Activated naive CD4-positive, alpha-beta T cell (primary cell): Measurements from ENCODE around the gene IRF2BP1.
"Not testable (repeated sequence)": the region's sequence is repeated elsewhere in the genome, so short reads cannot be mapped to it uniquely, and the experiment has no call there.

Experiments used
- DNase-seq, 4 experiments: peaks; one replicate each; lab custom pipeline; 2025; lab: John Stamatoyannopoulos, UW

The IRF2BP1 gene

GRCh38 chr19:45881082-45881908, 4.6 kb downstream of the IRF2BP1 start:
- DNase-seq: no peak

GRCh38 chr19:45879971-45880370, 6.0 kb downstream of the IRF2BP1 start:
- no peak for DNase-seq

DNA sequence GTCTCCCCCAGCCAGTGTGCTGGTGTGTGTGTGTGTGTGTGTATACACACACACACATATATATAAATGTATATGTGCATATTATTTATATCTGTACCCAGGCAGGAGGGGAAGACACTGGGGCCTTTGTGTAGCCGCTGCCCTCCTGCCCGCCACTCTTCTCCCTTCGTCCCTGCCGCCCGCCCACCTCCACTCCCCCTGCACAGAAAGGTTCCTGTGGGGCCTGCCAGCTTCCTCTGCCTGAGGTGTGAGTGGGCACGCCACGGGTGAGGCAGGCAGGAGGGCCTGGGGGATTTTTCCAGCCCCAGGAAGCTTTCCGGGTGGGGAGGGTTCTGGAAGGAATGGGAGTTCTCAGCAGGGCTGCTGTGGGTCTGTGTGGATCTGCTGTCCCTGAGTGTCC, 6.9 kb downstream of the IRF2BP1 start:
- DNase-seq: no peak

- no peak for DNase-seq
Observed at GRCh38 chr19:45878043-45878794, 7.7 kb downstream of the IRF2BP1 start.

DNA sequence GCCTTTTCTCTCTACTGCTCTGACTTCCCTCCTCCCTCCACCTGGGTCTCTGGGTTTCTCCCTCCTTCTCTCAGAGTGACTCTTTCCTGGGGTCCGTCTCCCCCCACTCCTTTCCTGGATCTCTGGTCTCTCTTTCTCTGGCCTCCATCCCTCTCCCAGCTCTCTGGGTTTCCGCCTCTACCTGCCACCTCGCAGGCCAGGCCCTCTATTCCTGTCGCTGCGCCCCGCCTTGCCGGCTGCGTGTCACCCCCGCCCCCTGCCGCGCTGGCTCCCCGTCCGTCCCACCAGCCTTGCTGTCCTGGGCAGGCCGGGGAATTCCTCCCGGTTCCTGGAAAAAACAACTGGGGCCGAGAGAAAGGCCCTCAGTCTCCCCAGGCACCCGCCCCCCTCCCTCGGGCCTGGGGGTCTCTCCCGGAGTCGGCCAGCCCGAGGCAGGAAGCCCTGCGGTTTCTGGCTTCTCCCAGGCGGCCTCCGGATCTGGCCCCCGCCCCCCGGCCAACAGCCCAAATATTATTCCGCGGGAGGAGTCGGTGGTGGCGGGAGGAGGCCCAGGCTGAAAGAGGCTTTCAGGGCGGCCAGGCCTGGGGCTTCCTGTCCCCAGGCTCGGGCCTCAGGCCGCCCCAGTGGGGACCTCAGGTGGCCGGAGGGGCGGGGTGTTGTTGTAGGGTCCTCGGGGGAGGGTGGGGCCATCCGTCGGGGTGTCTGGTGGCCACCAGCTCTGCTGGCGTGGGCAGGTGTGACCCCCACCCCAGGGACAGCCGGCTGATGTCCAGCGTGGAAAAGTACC, 9.3 kb downstream of the IRF2BP1 start:
- peak in 1 of 4 experiments; percentile 21 for DNase-seq

- DNase-seq: no peak
Observed at GRCh38 chr19:45876161-45876410, 9.9 kb downstream of the IRF2BP1 start.

GRCh38 chr19:45874620-45874966, 11.3 kb downstream of the IRF2BP1 start:
- DNase-seq: no peak

GRCh38 chr19:45873219-45873772, 12.6 kb downstream of the IRF2BP1 start:
- DNase-seq: no peak

DNA sequence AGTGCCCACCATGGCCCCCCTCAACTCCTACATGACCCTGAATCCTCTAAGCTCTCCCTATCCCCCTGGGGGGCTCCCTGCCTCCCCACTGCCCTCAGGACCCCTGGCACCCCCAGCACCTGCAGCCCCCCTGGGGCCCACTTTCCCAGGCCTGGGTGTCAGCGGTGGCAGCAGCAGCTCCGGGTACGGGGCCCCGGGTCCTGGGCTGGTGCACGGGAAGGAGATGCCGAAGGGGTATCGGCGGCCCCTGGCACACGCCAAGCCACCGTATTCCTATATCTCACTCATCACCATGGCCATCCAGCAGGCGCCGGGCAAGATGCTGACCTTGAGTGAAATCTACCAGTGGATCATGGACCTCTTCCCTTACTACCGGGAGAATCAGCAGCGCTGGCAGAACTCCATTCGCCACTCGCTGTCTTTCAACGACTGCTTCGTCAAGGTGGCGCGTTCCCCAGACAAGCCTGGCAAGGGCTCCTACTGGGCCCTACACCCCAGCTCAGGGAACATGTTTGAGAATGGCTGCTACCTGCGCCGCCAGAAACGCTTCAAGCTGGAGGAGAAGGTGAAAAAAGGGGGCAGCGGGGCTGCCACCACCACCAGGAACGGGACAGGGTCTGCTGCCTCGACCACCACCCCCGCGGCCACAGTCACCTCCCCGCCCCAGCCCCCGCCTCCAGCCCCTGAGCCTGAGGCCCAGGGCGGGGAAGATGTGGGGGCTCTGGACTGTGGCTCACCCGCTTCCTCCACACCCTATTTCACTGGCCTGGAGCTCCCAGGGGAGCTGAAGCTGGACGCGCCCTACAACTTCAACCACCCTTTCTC, 13.6 kb downstream of the IRF2BP1 start:
- DNase-seq: no peak

DNA sequence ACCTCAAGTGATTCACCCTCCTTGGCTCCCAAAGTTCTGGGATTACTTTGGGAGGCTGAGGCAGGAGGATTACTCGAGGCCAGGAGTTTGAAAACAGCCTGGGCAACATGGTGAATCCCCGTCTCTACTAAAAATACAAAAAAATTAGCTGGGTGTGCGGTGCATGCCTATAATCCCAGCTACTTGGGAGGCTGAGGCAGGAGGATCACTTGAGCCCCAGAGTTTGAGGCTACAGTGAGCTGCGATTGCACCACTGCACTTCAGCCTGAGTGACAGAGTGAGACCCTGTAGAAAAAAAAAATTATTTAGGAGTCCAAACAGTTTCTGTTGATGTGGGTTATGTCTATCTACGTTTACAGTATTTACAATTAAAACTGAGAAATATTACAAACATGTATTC, 15.1 kb downstream of the IRF2BP1 start:
- no peak for DNase-seq

- DNase-seq: not testable (repeated sequence)
Observed at GRCh38 chr19:45867241-45867640, 18.7 kb downstream of the IRF2BP1 start.

DNA sequence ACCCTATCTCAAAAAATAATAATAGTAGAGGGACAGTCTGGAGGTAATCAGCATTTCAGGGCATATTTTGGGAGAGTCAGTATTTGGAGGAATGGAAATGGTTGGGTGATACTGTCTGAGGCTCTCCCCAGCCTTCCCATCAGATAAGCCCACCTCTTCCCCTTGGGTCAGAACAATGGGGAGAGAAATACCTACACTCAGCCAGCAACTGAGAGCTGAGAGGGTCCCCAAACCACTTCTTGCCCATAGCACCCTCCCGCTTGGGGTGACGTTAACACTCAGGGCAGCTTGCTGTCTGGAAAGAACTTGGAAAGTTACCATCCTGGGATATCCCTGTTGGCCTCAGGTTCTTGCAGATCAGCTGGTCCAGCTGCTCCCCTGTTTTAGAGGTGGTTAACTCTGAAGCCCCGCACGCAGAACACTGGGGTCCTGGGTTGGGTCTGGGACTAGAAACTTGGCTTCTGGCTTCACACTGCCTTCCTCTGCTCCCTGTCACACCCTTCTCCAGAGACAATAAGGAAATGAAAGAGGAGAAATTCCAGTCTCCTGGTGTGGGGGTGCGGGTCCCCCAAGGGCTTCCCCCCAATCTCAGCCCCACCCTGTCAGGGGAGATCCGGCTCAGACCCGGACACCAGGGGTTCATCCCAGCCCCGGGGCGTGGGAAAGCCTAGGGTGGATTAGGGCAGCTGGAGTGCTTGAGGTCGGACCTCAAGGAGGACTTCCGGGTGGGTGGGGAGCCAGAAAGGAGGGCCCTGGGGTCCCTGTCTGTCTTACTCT, 19.4 kb downstream of the IRF2BP1 start:
- no peak for DNase-seq

DNA sequence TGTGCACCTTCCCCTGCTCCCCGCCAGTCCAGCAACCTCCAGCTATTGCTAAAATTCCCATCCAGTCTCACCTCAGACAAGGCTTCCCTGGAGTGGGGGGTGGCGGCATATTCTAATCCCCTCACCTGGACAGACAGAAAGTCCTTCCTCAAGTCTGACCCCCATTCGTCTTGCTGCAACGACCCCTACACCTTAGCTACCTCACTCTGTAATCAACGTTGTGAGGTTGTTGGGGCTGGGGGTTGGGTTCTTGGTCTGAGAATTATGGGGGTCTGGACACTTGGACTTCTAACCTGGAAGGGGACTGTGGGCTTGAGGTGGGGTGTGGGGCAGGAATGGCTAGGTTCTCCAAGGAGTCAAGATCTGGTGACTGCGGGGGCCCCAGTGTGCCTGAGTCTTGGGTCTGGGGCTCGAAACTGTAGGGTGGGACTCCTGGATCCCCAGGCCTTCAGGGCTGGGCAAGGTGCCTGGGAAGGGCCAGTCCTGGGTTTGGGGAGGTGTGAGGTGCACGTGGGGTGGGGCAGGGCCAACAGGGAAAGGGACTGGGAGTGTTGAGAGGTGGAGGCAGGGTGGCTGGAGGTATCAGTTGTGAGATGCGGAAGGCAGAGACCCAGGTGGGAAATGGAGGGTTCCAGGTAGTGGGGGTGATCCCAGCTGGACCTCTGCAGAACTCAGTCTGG, 20.5 kb downstream of the IRF2BP1 start:
- no peak for DNase-seq

GRCh38 chr19:45864629-45865082, 21.3 kb downstream of the IRF2BP1 start:
- no peak for DNase-seq

DNA sequence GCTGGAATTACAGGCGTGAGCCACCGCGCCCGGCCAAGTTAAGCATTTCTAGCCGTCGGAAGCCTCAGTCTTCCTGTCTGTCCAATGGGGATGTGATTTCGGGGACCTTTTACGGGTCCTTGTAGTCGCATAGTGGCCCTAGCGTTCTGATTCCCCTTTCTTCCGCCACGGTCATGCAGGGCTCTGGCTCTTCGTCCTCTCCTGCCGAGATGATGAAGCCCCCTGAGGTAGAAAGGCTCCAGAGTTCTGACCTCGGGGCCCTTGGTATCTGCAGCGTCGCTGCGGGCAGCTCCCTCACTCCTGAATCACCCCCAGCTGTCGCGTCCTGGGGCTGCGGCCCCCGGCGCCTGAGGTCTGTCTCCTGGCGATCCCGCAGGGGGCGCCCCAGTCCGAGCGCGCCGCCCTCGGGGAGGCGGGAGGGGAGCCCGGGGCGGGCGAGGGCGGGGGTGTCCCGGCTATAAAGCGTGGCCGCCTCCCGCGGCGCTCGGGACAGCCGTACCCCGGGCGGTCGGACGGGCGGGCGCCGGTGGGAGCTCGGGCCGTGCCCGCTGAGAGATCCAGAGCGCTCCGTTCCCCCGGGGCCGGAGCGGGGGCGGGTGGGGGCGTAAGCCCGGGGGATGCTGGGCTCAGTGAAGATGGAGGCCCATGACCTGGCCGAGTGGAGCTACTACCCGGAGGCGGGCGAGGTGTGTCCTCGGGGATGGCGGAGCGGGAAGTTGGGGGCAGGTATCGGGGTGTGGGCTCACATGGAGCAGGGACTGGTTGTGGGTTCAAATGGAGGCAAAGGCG, 21.9 kb downstream of the IRF2BP1 start, which contains the start of gene FOXA3:
Gene FOXA3, plus strand, starts transcription at position 487 of the 789 bp plus-strand sequence. Its CDS starts 131 bp downstream, at position 618.
- peak in 2 of 4 experiments; percentile 14 to 46 for DNase-seq

GRCh38 chr19:45863335-45863839, 22.6 kb downstream of the IRF2BP1 start:
- no peak for DNase-seq

DNA sequence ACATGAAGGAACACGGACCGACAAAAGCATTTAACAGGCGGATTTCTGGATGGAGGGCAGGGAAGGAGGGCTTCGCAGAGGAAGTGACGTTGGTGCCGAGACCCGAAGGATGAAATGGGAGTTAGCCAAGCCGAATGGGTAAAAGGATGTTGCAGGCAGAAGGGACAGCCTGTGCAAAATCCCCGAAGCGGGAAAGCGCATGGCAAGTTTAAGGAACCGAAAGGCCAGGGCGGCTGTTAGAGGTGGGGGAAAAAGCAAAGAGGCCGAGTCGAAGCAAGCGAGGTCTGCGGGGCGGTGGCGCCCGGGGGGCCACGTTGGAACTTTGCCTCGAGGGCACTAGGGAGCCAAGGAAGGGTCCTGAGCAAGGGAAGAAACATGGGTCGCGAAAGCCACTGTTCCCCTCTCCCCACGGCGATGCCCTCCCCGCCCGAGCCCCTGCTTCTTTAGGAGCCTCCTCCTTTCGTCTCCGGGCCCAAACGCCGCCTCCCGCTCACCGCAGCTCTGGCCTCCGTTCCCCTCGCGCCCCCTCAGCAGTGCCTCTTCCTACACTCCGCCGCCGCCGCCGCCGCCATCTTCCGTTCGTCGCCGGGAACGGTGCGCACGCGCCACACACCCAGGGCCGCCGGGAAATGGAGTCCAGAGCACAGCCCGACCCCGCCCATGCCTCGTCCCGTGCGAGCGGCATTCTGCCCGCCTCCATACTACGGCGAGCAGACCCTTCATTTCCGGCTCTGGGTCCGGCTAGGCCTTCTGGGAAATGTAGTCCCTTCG, 23.2 kb downstream of the IRF2BP1 start, which contains the start of gene SYMPK:
Gene SYMPK, minus strand, starts transcription at position 584 of the 771 bp plus-strand sequence. CDS start 8,652 bp downstream, outside the sequence.
- peak; percentile 94 to 97 (median 96) for DNase-seq

- no peak for DNase-seq
Observed at GRCh38 chr19:45862271-45862563, 23.7 kb downstream of the IRF2BP1 start.
